TTC549 (cell line): ENCODE measurements around the gene ZNF425.
"Not testable (repeated sequence)": the region's sequence is repeated elsewhere in the genome, so short reads cannot be mapped to it uniquely, and the experiment has no call there.

Experiments
- FAIRE-seq: peaks from 2 replicates; lab custom pipeline; 2012; peaks lifted over from hg19 to GRCh38; lab: Jason Lieb, UNC

Gene ZNF425, protein sequence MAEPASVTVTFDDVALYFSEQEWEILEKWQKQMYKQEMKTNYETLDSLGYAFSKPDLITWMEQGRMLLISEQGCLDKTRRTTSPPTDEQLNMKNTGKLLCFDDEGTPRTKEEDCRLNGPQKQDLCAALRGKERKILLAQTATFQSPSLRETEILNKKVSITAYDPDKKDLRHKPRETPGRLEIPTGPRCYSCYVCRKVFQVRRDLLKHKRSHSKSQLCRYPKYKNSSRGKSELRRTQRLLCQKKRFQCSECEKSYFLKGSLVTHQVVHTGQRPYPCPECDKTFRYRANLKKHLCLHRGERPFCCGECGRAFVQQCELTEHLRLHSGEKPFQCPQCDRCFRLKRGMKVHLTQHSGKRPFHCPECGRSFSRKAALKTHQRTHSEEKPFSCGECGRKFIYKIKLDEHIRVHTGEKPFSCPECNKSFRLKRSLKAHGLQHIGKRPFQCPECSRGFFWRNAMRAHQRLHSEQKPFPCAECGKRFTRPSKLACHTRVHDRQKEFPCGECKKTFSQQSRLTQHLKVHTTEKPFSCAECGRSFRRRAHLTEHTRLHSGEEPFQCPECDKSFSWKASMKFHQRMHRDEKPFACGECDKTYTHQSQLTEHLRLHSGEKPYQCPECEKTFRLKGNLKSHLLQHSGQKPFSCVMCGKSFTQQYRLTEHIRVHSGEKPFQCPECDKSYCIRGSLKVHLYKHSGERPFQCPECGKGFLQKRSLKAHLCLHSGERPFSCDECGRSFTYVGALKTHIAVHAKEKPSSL

DNA sequence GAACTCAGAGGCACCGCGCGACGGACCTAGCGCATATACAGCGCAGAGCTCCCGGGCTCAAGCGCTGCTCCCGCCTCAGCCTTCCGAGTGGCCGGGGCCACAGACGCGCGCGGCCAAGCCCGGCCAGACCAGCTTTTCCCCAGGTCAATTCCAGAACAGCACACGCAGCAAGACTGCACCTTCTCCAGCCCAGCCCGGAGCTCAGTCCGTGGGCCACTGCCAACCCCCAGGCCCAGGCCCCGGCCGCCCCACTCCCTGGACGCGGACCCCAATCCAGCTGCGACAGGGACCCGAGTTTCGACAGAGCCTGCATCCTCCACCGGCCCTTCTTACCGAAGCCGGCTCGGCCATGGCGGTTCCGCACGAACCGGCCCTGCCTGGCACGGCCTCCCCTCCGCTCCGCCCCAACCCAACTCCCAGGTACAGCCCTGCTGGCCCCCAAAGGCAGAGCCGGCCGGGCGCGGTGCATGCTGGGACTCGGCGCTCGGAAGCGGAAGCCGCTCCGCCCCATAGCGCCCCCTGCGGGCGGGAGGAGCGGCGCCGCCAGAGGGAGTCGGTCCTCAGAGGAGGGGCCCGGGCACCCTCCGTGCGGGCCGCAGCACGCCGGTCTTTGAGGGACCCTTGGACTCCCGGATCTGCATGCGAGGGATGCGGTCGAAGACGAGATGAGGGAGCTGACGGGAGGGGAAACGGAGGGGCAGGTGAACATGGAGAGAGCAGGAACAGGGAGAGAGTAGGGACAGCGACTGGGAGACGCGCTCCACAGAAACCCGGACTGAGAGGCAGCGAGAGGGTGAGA is at the start of gene ZNF425:
TSS of gene ZNF425 (minus strand) at position 462 of the 799 bp plus-strand sequence. CDS start at position 351, 111 bp downstream.
- no peak for FAIRE-seq

DNA sequence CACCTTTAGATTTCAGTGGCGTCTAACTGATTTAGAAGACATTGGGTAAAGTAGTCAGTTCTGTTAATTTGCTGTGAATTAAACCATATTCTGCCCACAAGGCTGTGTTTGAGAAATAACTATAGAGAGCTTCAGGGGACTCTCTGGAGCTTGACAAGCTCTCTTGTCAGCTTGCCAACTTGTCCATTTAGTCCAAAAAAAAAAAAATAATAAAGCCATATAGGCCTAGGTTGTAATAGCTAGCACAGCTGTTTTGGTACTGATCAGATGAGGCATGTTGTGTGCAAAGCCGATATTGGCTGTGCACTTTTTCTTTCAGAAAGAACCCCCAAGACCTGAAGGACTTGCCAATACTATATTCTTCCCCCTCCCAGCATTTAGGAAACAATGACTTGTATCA is 49.0 kb upstream of the ZNF425 start:
- FAIRE-seq: no peak

DNA sequence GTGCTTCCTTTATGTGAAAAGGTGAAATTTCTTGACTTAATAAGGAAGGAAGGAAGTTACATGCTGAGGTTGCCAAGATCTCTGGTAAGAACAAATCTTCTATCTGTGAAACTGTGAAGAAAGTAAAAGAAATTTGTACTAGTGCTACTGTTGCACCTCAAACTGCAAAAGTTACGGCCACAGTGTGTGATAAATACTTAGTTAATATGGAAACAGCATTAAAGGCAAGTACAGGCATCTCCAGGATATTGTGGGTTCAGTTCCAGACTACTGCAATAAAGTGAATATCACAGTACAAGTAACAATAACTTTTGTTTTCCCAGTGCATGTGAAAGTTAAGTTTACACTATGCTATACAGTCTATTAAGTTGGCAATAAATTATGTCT is 46.4 kb upstream of the ZNF425 start:
- FAIRE-seq: no peak

DNA sequence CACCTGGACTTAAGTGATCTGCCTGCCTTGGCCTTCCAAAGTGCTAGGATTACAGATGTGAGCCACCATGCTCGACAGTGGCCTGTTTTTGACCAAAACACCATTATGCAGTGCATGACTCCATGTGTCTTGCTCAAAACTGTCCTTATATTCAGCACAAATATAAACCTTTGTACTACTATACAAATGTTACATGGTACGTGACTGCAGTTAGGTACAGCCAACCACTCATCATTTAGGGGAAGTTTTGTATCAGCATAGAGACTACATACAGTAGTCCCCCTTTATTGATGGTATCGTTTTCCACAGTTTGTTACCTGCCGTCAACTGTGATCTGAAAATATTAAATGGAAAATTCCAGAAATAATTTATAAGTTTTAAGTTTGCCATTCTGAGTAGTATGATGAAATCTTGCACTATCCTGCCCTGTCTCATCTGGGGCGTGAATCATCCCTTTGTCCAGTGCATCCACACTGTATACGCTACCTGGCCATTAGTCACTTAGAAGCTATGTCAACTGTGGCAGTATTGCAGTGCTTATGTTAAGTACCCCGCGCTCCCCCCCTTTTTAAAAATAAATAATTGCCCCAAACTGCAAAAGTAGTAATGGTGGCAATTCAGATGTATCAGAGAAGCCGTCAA is 45.9 kb upstream of the ZNF425 start:
- no peak for FAIRE-seq

DNA sequence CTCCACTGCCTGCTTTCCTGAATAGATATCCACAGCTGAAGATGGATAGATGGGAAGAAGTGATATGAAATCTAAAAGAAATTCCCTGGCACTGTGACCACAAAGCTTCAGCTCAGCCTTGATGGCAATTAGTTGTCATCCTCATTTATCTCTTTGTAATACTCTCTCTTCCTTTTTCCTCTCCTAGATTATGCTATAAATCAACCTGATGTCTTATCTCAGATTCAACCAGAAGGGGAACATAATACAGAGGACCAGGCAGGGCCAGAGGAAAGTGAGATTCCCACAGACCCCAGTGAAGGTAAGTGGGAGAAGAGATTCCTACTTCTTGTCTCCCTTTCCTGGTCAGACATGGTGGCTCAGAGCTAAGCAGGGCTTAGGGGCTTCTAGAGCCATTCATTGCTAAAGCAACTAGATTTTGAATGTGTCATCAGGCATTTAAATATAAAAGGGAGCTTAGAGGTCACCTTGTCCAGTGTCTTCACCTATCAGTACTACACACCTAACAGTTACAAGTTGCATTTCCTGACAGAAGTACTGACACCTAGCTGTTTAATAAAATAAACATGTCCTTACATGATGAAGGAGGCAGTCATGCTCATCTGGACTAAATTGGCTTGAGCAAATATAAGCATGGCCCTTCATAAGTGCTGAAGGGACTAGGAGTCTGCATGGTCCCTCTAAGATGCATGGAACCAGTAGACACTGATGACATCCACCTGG is 40.7 kb upstream of the ZNF425 start:
- FAIRE-seq: no peak

DNA sequence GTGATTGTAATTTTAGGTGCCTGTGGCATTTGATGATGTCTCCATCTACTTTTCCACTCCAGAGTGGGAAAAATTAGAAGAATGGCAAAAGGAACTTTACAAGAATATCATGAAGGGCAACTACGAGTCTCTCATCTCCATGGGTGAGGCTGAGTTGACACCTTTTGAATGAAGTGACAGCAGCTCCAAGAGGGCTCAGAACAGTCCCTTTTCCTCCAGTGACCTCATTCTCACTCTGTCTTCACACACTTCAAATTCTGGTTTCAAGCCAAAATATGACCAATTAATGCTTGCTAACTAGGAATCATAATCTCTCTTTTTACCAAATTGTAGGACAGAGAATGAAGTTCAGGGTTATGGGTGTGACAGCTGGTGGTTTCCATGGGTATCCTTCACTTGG is 40.0 kb upstream of the ZNF425 start:
- no peak for FAIRE-seq

DNA sequence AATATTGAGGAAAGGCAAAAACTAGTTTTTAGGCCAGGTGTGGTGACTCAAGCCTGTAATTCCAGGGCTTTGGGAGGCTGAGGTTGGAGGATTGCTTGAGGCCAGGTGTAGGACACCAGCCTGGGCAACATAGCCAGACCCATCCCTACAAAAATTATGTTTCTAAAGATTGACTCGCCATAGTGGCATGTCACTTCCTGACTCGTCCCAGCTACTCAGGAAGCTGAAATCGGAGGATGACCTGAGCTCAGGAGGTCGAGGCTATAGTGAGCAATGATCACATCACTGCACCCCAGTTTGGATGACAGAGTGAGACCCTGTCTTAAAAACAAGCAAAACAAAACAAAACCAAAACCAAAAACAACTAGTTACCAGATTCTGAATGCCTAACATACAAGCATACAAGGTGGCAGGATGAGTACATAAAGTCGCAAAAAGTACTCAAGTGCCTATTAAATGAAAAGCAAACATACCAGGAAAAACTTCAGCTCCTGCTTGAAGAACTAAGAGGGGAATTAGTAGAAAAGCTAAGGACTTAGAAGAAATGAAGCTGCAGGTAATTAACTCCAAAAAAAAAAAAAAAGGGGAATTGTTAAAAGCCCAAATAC is 35.2 kb upstream of the ZNF425 start:
- no peak for FAIRE-seq

DNA sequence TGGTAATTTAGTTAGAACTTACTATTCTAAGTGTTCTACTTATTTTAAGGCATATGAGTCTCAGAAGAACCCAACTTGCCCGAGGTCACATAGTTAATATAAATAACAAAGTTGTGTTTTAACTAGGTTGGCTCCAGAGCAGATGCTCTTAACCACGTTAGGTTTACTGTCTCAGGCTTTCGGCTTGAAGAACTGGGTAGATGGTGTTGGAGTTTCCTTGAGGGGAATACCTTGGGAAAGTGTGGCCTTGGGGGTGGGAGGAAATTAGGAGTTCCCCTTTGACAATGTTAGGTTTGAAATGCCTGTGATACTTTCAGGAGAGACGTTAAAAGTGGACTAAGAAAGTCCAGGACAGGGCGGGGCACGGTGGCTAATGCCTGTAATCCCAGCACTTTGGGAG is 30.8 kb upstream of the ZNF425 start:
- FAIRE-seq: no peak

DNA sequence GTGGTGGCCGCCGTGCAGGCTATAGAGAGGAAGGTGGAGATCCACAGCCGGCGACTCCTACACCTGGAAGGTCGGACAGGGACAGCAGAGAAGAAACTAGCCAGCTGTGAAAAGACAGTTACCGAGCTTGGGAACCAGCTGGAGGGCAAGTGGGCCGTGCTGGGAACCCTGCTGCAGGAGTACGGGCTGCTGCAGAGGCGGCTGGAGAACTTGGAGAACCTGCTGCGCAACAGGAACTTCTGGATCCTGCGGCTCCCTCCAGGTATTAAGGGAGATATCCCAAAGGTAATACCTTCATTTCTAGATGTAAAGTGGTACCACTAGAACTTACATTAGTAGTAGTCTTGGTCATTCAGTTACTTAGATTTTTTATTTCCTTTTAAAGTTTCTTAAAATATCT is 27.9 kb upstream of the ZNF425 start:
- FAIRE-seq: no peak

DNA sequence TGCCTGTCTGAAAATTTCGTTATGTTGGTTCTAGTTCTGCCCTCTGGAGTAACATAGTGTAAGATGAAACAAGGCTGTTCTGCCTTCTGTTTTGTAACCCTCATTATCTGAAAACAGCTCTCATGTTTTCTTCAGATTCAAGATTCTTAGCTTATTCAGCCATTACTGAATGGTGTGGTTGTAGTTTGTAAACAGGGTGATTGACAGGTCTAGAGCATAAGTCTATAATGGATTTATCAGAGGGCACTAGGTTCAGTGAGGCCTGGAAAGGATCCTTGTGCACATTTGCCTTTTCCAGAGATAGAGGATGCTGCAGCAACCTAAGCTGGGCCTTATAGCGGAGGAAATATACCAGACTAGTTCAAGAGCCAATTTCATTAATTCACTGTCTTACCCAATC is 27.2 kb upstream of the ZNF425 start:
- FAIRE-seq: no peak

DNA sequence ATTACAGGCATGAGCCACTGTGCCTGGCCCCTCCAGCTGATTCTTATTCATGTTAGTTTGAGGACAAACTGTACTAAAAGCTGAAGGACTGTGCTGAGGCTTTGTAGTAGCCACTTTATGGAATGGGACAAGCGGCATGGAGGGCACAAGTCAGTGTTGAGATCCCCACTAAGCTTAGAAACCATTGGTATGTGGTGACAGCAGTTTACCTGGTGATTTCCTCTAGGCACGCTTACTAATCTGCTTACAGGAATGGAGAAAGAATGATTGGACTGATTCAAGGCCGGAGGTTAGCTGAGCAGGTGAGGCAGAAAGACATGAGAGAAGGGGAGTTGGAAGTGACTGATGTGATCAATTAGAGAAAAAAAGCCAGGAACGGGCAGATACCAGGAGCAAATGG is 24.9 kb upstream of the ZNF425 start:
- FAIRE-seq: no peak

DNA sequence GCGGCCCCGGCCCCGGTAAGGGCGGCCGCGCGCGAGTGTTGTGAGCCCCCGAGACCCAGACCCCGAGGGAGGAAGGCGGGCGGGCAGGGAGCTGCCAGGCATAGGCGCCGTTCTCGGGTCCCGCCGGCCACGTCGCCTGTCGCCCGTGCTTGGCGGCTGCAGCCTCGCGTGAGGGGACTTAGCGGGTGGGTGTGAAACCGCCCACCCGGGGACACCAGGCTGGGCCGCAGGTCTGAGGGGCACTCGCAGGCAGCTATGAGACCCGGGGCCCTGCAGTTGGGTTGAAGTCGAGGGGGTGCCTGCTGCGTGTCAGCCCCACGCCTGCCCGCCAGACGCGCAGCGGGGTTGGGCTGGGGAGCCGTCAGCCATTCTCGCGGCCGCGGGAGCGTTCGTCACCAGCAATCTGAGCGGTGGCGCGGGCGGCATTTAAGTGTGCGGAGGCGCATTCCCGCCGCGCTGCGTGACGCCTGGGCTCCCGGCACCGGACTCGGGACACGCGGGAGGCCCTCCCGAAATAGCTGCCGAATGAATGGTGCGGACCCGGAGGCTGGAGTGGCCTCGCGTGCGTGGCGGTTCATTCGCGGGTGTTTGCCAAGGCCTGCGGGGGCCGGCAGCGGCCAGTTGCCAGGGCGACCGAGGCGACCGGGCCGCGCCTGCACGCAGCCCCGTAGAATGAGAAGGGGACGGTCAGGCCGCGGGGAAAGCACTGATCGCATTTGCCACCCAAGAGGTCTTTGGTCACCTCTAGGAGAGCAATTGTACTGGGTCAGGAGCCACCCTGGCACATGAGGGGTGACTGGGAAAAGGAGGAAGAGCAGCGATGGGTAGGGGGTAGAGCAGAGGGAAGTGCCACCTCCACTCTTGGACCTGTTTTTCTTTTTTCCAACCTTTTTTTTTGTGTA is 21.9 kb upstream of the ZNF425 start:
- no peak for FAIRE-seq

DNA sequence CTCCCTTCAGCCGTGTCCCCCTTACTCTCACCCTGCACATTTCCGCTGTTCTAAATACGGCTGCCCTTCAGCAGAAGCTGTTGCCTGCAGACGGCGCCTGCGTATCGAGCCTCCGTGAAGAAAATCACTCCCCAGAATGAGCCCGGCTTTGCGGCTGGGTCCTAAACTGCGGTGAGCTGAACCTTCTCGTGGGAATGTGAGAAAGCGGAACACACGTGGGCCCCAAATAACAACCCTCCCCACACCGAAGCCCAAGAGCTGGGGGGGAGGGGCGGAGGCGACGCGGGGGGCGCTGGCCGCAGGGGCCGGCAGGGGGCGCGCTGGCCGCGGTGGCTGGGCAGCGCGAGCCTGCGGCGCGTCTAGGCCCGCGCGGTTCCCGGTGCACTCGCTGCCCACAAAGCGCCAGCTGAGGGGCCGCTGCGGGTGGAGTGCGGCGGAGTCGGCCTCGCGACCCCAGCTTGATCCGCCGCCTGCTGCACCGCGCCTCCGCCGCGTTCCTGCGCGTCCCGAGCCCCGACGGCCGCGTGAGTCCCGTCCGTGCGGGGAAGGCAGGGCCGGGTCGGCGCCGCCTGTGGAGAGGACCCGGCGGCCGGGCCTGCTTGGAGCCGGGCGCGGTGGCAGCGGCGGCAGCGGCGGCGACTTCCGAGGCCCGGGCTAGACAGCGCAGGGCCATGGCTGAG is 21.1 kb upstream of the ZNF425 start, which contains the start of gene ZNF398:
TSS of gene ZNF398 (plus strand) at position 382 of the 680 bp plus-strand sequence. CDS start at position 672, 290 bp downstream.
- FAIRE-seq: no peak

DNA sequence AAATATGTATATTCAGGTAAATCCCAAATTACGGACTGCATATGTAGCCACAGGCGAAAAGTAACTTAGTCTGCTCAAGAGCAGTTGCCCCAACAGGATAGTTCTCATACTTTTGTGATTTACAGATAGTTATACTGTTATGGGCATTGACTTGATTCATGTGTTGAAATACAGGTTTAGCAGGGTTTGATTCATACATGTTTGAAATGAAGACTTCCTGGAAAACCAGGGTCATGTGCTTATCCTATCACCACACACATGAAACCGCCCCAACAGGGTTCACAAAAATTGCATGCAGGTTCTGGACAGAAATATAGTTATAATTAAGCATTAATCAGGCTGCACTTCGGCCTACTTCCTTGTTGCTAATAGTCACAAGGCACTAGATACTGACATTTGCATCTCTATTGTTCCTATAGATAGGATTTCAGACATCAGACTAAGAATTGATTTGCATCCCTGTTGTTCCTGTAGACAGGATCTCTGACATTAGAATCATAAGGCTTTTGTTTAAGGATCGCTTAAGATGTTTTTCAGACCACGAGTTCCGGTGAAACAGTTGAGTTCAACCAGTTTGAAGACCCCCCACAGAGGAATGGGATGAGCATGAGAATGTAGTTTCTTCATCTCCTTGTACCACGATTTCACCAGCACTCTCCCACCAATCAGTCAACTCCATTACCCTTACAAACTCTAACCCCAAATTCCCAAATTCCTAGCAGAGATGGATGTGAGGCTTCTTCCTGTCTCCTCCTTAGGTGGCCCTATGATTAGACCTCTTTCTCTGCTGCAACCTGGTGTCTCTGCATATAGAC is 19.1 kb upstream of the ZNF425 start:
- FAIRE-seq: no peak

DNA sequence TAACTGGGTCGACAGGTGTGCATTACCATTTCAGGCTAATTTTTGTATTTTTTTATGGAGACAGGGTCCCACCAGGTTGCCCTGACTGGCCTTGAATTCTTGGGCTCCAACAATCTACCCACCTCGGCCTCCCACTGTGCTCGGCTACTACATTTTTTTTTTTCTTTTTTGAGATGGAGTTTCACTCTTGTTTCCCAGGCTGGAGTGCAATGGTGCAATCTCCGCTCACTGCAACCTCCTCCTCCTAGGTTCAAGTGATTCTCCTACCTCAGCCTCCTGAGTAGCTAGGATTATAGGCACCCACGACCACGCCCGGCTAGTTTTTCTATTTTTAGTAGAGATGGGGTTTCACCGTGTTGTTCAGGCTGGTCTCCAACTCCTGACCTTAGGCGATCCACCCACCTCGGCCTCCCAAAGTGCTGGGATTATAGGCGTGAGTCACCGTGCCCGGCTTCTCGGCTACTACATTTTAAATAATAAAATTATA is 18.4 kb upstream of the ZNF425 start:
- not testable (repeated sequence) for FAIRE-seq

DNA sequence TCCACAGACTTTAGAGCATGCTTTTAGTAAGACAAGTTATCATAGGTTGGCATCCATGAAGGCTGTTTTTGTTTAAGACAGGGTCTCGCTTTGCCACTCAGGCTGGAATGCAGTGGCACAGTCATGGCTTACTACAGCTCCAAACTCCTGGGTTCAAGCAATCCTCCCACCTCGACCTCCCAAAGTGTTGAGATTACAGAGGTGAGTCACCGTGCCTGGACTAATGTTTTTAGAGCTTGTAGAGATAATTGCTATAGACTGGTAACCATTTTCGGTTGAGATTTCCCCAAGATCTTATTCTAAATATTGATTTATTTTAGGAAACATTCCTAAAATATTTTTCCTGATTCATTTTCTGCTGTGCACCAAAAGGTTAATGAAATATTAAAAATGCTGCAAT is 15.8 kb upstream of the ZNF425 start:
- FAIRE-seq: no peak

DNA sequence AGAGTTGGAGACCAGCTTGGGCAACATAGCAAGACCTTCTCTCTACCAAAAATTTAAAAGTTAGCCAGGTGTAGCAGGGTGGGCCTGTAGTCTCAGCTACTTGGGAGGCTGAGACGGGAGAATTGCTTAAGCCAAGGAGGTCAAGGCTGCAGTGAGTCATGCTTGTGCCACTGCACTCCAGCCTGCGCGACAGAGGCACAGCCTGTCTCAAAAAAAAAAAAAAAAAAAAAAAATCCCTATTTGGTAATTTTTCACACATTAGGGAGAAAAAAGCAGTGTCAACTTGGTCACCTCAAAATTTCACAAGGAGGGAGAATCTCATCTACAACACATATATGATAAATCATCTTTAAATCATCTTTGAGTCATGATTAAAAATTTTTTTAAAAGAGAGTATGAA is 14.7 kb upstream of the ZNF425 start:
- FAIRE-seq: no peak

DNA sequence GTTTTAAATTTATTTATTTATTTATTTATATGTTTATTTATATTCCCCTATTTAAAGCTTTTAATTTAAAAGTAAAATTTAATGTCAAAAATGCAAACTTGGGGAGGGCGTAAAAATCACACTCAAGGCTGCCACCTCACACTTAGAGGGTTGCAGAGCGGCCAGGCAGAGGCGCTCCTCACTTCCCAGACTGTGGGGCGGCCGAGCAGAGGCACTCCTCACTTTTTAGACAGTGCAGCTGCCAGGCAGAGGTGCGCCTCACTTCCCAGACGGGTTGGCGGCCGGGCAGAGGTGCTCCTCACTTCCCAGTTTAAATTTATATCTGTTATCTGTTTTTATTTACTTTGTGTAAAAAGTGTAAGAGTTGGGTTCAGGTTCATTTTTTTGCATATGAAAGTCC is 10.0 kb upstream of the ZNF425 start:
- no peak for FAIRE-seq
